ENCODE measurements around the gene GPRC5D.
A peak's percentile ranks its signal among the peaks of the same experiment; 100 is the strongest.

Gene GPRC5D

DNA sequence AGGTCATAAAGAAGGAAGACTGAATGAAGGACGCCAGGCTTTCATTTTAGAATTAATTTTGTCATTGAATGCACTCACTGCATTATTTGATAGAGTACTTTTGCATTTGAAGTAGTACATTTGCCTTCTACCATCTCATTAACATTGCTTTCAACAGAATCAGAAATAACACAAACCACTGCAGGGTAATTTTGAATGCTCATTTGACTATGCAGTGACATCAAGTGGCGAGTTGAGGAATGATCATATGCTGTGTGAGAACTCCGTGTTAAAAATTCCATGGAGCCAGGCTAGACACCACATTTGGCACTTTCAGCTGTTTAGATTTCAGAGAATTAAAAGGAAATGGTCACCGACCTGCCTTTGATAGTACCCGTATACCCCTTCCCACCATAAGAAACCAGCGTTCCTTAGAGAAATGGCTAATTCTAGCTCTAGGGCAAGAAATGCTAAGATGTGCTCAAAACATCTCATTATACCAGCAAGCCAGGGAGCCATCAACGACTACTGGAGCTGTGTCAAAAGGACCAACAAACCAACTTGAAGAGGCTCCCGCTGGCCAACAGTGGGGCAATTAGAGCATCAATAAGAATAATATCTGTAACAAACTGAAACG is 31.6 kb upstream of the GPRC5D start:
- peak; percentile 37 for DNase-seq (ENCODE audit: low read depth)
- no peak overlapping the region for H3K4me3 ChIP-seq (ENCODE audit: low read depth, low read length)
- TF ChIP-seq, protein P1, sequence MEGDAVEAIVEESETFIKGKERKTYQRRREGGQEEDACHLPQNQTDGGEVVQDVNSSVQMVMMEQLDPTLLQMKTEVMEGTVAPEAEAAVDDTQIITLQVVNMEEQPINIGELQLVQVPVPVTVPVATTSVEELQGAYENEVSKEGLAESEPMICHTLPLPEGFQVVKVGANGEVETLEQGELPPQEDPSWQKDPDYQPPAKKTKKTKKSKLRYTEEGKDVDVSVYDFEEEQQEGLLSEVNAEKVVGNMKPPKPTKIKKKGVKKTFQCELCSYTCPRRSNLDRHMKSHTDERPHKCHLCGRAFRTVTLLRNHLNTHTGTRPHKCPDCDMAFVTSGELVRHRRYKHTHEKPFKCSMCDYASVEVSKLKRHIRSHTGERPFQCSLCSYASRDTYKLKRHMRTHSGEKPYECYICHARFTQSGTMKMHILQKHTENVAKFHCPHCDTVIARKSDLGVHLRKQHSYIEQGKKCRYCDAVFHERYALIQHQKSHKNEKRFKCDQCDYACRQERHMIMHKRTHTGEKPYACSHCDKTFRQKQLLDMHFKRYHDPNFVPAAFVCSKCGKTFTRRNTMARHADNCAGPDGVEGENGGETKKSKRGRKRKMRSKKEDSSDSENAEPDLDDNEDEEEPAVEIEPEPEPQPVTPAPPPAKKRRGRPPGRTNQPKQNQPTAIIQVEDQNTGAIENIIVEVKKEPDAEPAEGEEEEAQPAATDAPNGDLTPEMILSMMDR (IDR thresholded peaks at IDR 0.05; ENCODE audit: low read depth, low read length, missing control alignments) = peak; percentile 69
- in situ Hi-C loops (cut with HindIII; ENCODE audit: low sequenced_read_pairs) = no loop called here

DNA sequence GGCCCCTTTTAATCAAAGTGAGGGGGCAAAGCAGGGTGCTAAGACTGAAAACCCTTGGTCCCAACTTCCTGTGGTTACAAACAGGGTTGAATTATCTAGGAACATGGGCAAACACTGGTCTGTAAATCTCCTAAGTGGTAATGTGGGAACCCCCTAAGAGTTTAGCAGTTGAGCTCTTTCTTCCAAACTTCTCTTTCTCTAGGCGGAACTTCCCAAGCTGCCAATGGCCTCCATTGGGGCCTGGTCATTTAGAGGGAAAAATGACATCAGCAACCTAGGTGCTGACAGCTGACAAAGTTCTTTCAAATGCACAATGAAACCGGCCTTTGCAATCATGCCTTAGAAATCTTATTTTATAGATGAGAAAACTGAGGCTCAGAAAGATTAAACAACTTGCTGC is 30.4 kb upstream of the GPRC5D start:
- H3K4me3 ChIP-seq (ENCODE audit: low read depth, low read length) = no peak overlapping the region

DNA sequence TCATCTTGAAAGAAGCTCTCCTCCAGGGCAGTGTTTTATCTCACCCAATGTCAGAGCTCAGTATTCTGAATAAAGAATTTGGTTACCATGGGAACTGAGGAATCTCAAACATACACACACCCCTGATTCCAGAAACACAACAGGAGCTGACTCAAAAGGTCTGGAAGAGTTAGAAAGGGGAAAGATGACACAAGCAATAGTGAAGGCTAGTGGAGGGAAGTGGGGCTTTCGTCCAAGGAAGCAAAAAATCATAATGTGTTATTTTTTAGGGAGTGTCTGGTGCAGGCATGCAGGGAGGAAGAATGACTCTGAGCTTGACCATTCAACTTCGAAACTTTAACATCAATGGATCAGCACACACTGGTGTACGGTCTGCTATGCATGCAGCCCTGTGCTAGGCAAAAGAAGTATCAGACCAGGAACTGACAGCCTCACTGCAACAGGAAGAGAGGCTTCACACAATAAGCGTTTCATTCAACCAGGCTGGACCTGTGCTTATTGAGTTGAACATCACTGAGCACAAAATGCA is 27.8 kb upstream of the GPRC5D start:
- peak; percentile 87 for DNase-seq (ENCODE audit: low read depth)
- no peak overlapping the region for H3K4me3 ChIP-seq (ENCODE audit: low read depth, low read length)
- in situ Hi-C loops (cut with HindIII; ENCODE audit: low sequenced_read_pairs) = no loop called here

More for the DNA sequence above, 30.4 kb upstream of the GPRC5D start:
- DNase-seq (ENCODE audit: low read depth) = no peak
- in situ Hi-C loops (cut with HindIII; ENCODE audit: low sequenced_read_pairs) = no loop called here
- TF ChIP-seq, protein P1 (IDR thresholded peaks at IDR 0.05; ENCODE audit: low read depth, low read length, missing control alignments) = no peak

DNA sequence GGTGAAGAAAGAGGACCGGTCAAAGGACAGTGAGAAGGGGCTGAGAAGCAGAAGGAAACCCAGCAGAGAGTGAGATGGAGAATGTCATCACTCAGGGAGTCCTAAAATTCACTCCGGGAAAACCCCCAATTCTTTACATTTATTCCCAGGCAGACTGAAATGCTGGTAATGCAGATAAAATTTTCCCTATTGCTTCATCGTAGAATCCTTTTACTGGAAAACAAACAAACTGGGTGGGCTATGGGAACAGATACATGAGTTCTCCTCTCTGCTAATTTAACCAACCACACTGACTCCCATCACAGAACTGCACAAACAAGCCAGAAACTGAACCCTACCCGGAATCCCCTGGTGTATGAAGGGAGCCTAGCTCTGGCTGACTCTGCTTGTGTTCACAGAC is 27.2 kb upstream of the GPRC5D start:
- TF ChIP-seq, protein P1 (IDR thresholded peaks at IDR 0.05; ENCODE audit: low read depth, low read length, missing control alignments) = no peak
- no peak overlapping the region for H3K4me3 ChIP-seq (ENCODE audit: low read depth, low read length)
- in situ Hi-C loops (cut with HindIII; ENCODE audit: low sequenced_read_pairs) = no loop called here

More for the DNA sequence above, 27.8 kb upstream of the GPRC5D start:
- TF ChIP-seq, protein P1 (IDR thresholded peaks at IDR 0.05; ENCODE audit: low read depth, low read length, missing control alignments) = no peak

DNA sequence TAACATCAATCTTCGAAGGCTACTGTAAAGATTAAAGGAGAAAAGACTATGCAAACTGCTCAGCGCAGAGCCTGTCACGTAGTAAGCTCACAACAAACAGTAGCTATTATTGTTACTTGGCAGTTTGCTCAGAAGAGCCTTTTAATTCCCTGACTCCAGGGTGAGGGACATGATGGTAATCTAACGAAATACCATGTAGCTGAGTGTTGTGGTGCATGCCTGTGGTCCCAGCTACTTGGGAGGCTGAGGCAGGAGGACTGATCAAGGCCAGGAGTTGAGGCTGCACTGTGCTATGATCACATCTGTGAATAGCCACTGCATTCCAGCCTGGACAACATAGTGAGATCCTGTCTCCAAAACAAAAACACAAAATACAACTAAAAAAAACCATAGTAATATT is 25.3 kb upstream of the GPRC5D start:
- in situ Hi-C loops (cut with HindIII; ENCODE audit: low sequenced_read_pairs) = no loop called here
- TF ChIP-seq, protein P1 (IDR thresholded peaks at IDR 0.05; ENCODE audit: low read depth, low read length, missing control alignments) = no peak
- DNase-seq (ENCODE audit: low read depth) = no peak
- H3K4me3 ChIP-seq (ENCODE audit: low read depth, low read length) = no peak overlapping the region

More for the DNA sequence above, 27.2 kb upstream of the GPRC5D start:
- no peak for DNase-seq (ENCODE audit: low read depth)

DNA sequence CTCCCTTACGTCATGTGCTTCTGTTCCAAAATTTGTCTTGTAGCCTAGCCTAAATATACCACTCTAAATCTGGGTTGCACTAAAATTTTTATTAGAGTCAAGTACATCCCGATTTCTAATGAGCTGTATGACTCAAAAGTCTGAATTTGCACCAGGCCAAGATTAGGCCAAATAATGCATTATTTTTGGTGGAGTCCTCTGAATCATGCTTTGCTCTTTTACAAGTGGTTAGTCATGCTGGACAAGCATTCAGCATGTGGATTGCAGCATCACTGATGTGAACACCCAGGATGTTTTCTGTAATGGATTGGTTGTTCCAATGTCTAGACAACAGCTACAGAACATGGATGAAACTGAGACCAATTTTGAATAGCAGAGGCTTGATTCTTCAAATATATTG is 24.4 kb upstream of the GPRC5D start:
- in situ Hi-C loops (cut with HindIII; ENCODE audit: low sequenced_read_pairs) = no loop called here
- H3K4me3 ChIP-seq (ENCODE audit: low read depth, low read length) = no peak overlapping the region
- peak; percentile 75 for DNase-seq (ENCODE audit: low read depth)
- TF ChIP-seq, protein P1 (IDR thresholded peaks at IDR 0.05; ENCODE audit: low read depth, low read length, missing control alignments) = no peak
